A549 (cell line): Measurements from ENCODE around the gene SOX11. TPM values are rescaled to one million over a fixed set of nuclear protein-coding genes. Genes with fewer than 3 reads are reported as not detected.

Source experiments
- ATAC-seq, 2 experiments: fragments of 200-7000 bp in 1 of 2; fragments of >200 bp in 1 of 2; cut with Nextera tagmentation in 1 of 2; cut with Tn5 transposase in 1 of 2; 3 replicates each; pipeline versions ENCODE4 v1.8.0 to v1.9.1; 2018 to 2020; ENCODE audit warnings: mild to moderate bottlenecking in 1 of 2, moderate library complexity in 1 of 2
- CTCF ChIA-PET: fragments of 300-600 bp; sonication (Branson Sonifier 250); formaldehyde crosslinking; extraction: SDS; loops from one replicate; lab custom pipeline; 2021; ENCODE audit warnings: antibody characterized with exemption, inconsistent platforms; lab: Yijun Ruan, JAX
- POLR2A ChIA-PET: fragments of 350-600 bp; formaldehyde crosslinking; extraction: SDS; loops from one replicate; lab custom pipeline; 2021; ENCODE audit warnings: antibody characterized with exemption, inconsistent platforms; lab: Yijun Ruan, JAX
- DNase-seq, 2 experiments: peaks; one replicate each; pipeline versions ENCODE4 v3.0.0 to v3.0.0-alpha.2; 2011 to 2016; ENCODE audit warnings: low read depth in 1 of 2, low spot score in 1 of 2
- FAIRE-seq: peaks from 2 replicates; lab custom pipeline; 2011; peaks lifted over from hg19 to GRCh38; lab: Jason Lieb, UNC
- H3K27ac ChIP-seq, 2 experiments: fragments of >200 bp; sonication (Bioruptor Twin); formaldehyde crosslinking; 3 replicates each; pipeline ENCODE4 v1.5.1; 2016 to 2017
- H3K4me1 ChIP-seq: fragments of >200 bp; sonication (Bioruptor Twin); formaldehyde crosslinking; 3 replicates; pipeline ENCODE4 v1.6.1; 2016
- H3K4me2 ChIP-seq: fragments of >200 bp; sonication (Bioruptor Twin); formaldehyde crosslinking; 3 replicates; pipeline ENCODE4 v1.6.1; 2016
- H3K4me3 ChIP-seq: fragments of >200 bp; sonication (Bioruptor Twin); formaldehyde crosslinking; 3 replicates; pipeline ENCODE4 v1.5.1; 2016
- H3K9me3 ChIP-seq: fragments of >200 bp; sonication (Bioruptor Twin); formaldehyde crosslinking; 3 replicates; pipeline ENCODE4 v1.6.1; 2016
- ATOH8 ChIP-seq: fragments of 250-450 bp; sonication (Bioruptor Pico); IDR thresholded peaks from 2 replicates; pipeline ENCODE4 v1.5.0; 2020; ENCODE audit warnings: low read depth, mild to moderate bottlenecking, moderate library complexity
- BCL3 ChIP-seq: fragments of >200 bp; sonication (Bioruptor Twin); formaldehyde crosslinking; IDR thresholded peaks from 3 replicates; pipeline ENCODE4 v1.6.1; 2016
- CBX2 ChIP-seq: fragments of 200-600 bp; sonication (generic); IDR thresholded peaks from 2 replicates; pipeline ENCODE4 v1.6.1; 2016; ENCODE audit warnings: low read depth, mild to moderate bottlenecking, borderline replicate concordance
- CBX8 ChIP-seq: fragments of 200-600 bp; sonication (generic); IDR thresholded peaks from 2 replicates; pipeline ENCODE4 v1.6.1; 2016
- CHD2 ChIP-seq: fragments of 150-350 bp; IDR thresholded peaks from 2 replicates; pipeline ENCODE4 v1.6.1; 2014; ENCODE audit warnings: low read length; ENCODE audit not compliant: partially characterized antibody
- CHD4 ChIP-seq: fragments of 200-600 bp; sonication (generic); IDR thresholded peaks from 2 replicates; pipeline ENCODE4 v1.6.1; 2016; ENCODE audit warnings: antibody characterized with exemption, mild to moderate bottlenecking, borderline replicate concordance
- EHMT2 ChIP-seq: fragments of 200-600 bp; sonication (generic); IDR thresholded peaks from 2 replicates; pipeline ENCODE4 v1.6.1; 2016; ENCODE audit warnings: antibody characterized with exemption, low read depth, mild to moderate bottlenecking, moderate library complexity
- EP300 ChIP-seq, 2 experiments: fragments of >200 bp; sonication (Bioruptor Twin); formaldehyde crosslinking; IDR thresholded peaks; 2 replicates in 1 of 2; 3 replicates in 1 of 2; pipeline ENCODE4 v1.6.1; 2016 to 2017
- FOSL2 ChIP-seq, 2 experiments: fragments of 450-650 bp in 1 of 2; fragments of >200 bp in 1 of 2; sonication (Bioruptor Twin) in 1 of 2; formaldehyde crosslinking; IDR thresholded peaks; 2 replicates each; pipeline versions ENCODE4 v1.5.0 to v1.6.1; 2016 to 2020; ENCODE audit warnings: mild to moderate bottlenecking in 1 of 2, moderate library complexity in 1 of 2
- FOXS1 ChIP-seq: fragments of 250-450 bp; sonication (Bioruptor Pico); IDR thresholded peaks from 2 replicates; pipeline ENCODE4 v1.5.0; 2020; ENCODE audit warnings: mild to moderate bottlenecking, moderate library complexity
- HDAC2 ChIP-seq: fragments of 200-600 bp; sonication (generic); IDR thresholded peaks from 2 replicates; pipeline ENCODE4 v1.6.1; 2016
- JUNB ChIP-seq: fragments of >200 bp; sonication (Bioruptor Twin); formaldehyde crosslinking; IDR thresholded peaks from 2 replicates; pipeline ENCODE4 v1.6.1; 2016
- KDM1A ChIP-seq: fragments of 200-600 bp; sonication (generic); IDR thresholded peaks from 2 replicates; pipeline ENCODE4 v1.6.1; 2016; ENCODE audit warnings: low read depth, mild to moderate bottlenecking
- NFE2L2 ChIP-seq: fragments of 150-350 bp; conservative IDR thresholded peaks from 2 replicates; pipeline ENCODE4 v1.6.1; 2014; ENCODE audit warnings: low read length
- NR3C1 ChIP-seq: fragments of >200 bp; sonication (Bioruptor Twin); formaldehyde crosslinking; IDR thresholded peaks from 3 replicates; pipeline ENCODE4 v1.6.1; 2017
- PHF8 ChIP-seq: fragments of 200-600 bp; sonication (generic); IDR thresholded peaks from 2 replicates; pipeline ENCODE4 v1.6.1; 2016; ENCODE audit warnings: low read depth, mild to moderate bottlenecking, antibody characterized with exemption, moderate library complexity, borderline replicate concordance
- POLR2A ChIP-seq: IDR thresholded peaks from 2 replicates; pipeline ENCODE4 v1.6.1; 2012; ENCODE audit warnings: mild to moderate bottlenecking, low read length
- RNF2 ChIP-seq: fragments of 200-600 bp; sonication (generic); IDR thresholded peaks from 2 replicates; pipeline ENCODE4 v1.6.1; 2016; ENCODE audit warnings: low read depth, mild to moderate bottlenecking, antibody characterized with exemption, moderate library complexity, borderline replicate concordance
- SMC3 ChIP-seq: fragments of >200 bp; sonication (Bioruptor Twin); formaldehyde crosslinking; IDR thresholded peaks from 3 replicates; pipeline ENCODE4 v1.6.1; 2018; ENCODE audit warnings: inconsistent platforms
- TFCP2L1 ChIP-seq: fragments of 250-450 bp; sonication (Bioruptor Pico); IDR thresholded peaks from 2 replicates; pipeline ENCODE4 v1.5.0; 2021; ENCODE audit warnings: mild to moderate bottlenecking
- ZFP36 ChIP-seq: fragments of 450-650 bp; IDR thresholded peaks from 2 replicates; pipeline ENCODE4 v1.6.1; 2014; ENCODE audit warnings: borderline replicate concordance; ENCODE audit not compliant: partially characterized antibody
- ZNF302 ChIP-seq: fragments of 250-450 bp; sonication (Bioruptor Pico); IDR thresholded peaks from 2 replicates; pipeline ENCODE4 v1.9.0; 2021; ENCODE audit warnings: inconsistent platforms, mild to moderate bottlenecking, moderate library complexity
- WGBS: methylation state at CpG from one replicate; pipeline ENCODE4 v1.1.6; 2017; ENCODE audit errors: missing lambda C conversion rate; 5-methylcytosine and 5-hydroxymethylcytosine counted together
- polyA plus RNA-seq, 4 experiments: library from polyadenylated mRNA; depleted of rRNA in 3 of 4; stranded (reverse); fragments of >200 nt; fragmentation: RNase III in 1 of 4; extraction: RNeasy Plus Mini Kit Qiagen cat#74134 plus additional on column Dnase treatment in 1 of 4; gene quantifications; 2 replicates in 3 of 4; 3 replicates in 1 of 4; pipeline ENCODE4 v1.2.3, GENCODE V29; 2011 to 2017
- TF ChIP-seq, protein P1 (sequence below): fragments of 200-600 bp; sonication (generic); IDR thresholded peaks from 2 replicates; pipeline ENCODE4 v1.6.1; 2016; ENCODE audit warnings: antibody characterized with exemption, mild to moderate bottlenecking, moderate library complexity
- TF ChIP-seq, protein P2 (sequence below): IDR thresholded peaks from 2 replicates; pipeline ENCODE4 v1.6.1; 2012

Gene SOX11
- polyA plus RNA-seq, 2 of the 4 experiments (the other 2 are of a cell fraction): not detected

DNA sequence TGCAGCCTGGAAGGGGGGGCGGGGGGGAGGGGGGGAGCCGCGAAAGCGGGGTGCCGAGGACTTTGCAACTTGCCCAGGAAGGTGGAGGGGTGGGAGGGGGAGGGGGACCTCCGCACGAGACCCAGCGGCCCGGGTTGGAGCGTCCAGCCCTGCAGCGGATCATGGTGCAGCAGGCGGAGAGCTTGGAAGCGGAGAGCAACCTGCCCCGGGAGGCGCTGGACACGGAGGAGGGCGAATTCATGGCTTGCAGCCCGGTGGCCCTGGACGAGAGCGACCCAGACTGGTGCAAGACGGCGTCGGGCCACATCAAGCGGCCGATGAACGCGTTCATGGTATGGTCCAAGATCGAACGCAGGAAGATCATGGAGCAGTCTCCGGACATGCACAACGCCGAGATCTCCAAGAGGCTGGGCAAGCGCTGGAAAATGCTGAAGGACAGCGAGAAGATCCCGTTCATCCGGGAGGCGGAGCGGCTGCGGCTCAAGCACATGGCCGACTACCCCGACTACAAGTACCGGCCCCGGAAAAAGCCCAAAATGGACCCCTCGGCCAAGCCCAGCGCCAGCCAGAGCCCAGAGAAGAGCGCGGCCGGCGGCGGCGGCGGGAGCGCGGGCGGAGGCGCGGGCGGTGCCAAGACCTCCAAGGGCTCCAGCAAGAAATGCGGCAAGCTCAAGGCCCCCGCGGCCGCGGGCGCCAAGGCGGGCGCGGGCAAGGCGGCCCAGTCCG is 540 bp downstream of the SOX11 start:
- no peaks in the 10 kb centered on the region for H3K4me1 ChIP-seq
- H3K4me2 ChIP-seq: no peak overlapping the region
- H3K9me3 ChIP-seq: no peaks in the 10 kb centered on the region; the same call in 2 of the 3 replicates
- no peak for ATAC-seq
- TF ChIP-seq, protein P1, sequence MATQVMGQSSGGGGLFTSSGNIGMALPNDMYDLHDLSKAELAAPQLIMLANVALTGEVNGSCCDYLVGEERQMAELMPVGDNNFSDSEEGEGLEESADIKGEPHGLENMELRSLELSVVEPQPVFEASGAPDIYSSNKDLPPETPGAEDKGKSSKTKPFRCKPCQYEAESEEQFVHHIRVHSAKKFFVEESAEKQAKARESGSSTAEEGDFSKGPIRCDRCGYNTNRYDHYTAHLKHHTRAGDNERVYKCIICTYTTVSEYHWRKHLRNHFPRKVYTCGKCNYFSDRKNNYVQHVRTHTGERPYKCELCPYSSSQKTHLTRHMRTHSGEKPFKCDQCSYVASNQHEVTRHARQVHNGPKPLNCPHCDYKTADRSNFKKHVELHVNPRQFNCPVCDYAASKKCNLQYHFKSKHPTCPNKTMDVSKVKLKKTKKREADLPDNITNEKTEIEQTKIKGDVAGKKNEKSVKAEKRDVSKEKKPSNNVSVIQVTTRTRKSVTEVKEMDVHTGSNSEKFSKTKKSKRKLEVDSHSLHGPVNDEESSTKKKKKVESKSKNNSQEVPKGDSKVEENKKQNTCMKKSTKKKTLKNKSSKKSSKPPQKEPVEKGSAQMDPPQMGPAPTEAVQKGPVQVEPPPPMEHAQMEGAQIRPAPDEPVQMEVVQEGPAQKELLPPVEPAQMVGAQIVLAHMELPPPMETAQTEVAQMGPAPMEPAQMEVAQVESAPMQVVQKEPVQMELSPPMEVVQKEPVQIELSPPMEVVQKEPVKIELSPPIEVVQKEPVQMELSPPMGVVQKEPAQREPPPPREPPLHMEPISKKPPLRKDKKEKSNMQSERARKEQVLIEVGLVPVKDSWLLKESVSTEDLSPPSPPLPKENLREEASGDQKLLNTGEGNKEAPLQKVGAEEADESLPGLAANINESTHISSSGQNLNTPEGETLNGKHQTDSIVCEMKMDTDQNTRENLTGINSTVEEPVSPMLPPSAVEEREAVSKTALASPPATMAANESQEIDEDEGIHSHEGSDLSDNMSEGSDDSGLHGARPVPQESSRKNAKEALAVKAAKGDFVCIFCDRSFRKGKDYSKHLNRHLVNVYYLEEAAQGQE: no peak
- no peak for TF ChIP-seq PHF8
- TF ChIP-seq CHD4: no peak
- no peak for TF ChIP-seq KDM1A
- TF ChIP-seq FOXS1 (CRISPR knock-in tag): no peak
- TF ChIP-seq POLR2A: no peak
- TF ChIP-seq TFCP2L1 (CRISPR knock-in tag): no peak
- no peak for TF ChIP-seq FOSL2 (IDR thresholded peaks at IDR 0.05)
- TF ChIP-seq FOSL2 (CRISPR knock-in tag; IDR thresholded peaks at IDR 0.05): no peak
- no peak for TF ChIP-seq SMC3
- no peak for TF ChIP-seq CBX8
- no peak for TF ChIP-seq ZNF302 (CRISPR knock-in tag)
- TF ChIP-seq NFE2L2: no peak
- no peak for TF ChIP-seq CHD2
- TF ChIP-seq HDAC2: no peak
- ChIA-PET POLR2A (no interaction called here), CTCF (interaction anchor here (0.7 kb wide), 1 partner anchor 24 kb away, joined by 3 read pairs; no protein-coding TSS in a partner anchor)
- no peak for FAIRE-seq
- H3K27ac ChIP-seq: no peak overlapping the region
- 55% methylated on average over 52 of the region's 69 CpGs for WGBS
- DNase-seq: peak in 1 of 2 experiments; percentile 10
- H3K4me3 ChIP-seq: no peak overlapping the region

DNA sequence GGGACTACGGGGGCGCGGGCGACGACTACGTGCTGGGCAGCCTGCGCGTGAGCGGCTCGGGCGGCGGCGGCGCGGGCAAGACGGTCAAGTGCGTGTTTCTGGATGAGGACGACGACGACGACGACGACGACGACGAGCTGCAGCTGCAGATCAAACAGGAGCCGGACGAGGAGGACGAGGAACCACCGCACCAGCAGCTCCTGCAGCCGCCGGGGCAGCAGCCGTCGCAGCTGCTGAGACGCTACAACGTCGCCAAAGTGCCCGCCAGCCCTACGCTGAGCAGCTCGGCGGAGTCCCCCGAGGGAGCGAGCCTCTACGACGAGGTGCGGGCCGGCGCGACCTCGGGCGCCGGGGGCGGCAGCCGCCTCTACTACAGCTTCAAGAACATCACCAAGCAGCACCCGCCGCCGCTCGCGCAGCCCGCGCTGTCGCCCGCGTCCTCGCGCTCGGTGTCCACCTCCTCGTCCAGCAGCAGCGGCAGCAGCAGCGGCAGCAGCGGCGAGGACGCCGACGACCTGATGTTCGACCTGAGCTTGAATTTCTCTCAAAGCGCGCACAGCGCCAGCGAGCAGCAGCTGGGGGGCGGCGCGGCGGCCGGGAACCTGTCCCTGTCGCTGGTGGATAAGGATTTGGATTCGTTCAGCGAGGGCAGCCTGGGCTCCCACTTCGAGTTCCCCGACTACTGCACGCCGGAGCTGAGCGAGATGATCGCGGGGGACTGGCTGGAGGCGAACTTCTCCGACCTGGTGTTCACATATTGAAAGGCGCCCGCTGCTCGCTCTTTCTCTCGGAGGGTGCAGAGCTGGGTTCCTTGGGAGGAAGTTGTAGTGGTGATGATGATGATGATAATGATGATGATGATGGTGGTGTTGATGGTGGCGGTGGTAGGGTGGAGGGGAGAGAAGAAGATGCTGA is 1.4 kb downstream of the SOX11 start:
- ChIA-PET POLR2A (interaction anchor here (0.7 kb wide), 1 partner anchor 492 kb away, joined by 11 read pairs; no protein-coding TSS in a partner anchor), CTCF (interaction anchor here (0.7 to 0.9 kb wide), 3 partner anchors 14 to 150 kb away, joined by 3 to 4 read pairs (median 3); no protein-coding TSS in a partner anchor)
- Histone ChIP-seq H3K27ac (no peak overlapping the region), H3K4me1 (no peaks in the 10 kb centered on the region), H3K4me2 (peak overlapping the region; percentile 19; the same call in 2 of the 3 replicates), H3K9me3 (no peaks in the 10 kb centered on the region; the same call in 2 of the 3 replicates), H3K4me3 (no peak overlapping the region)
- peak in 1 of 2 experiments; percentile 49; a peak in 3 of 6 replicates for ATAC-seq
- no peak for FAIRE-seq
- no peak for TF ChIP-seq FOSL2 (IDR thresholded peaks at IDR 0.05)
- no peak for TF ChIP-seq FOSL2 (CRISPR knock-in tag; IDR thresholded peaks at IDR 0.05)
- TF ChIP-seq RNF2: no peak
- no peak for TF ChIP-seq CBX2
- TF ChIP-seq JUNB: no peak
- TF ChIP-seq EHMT2: no peak
- no peak for TF ChIP-seq EP300 (IDR thresholded peaks at IDR 0.05)
- TF ChIP-seq ATOH8 (CRISPR knock-in tag): no peak
- TF ChIP-seq BCL3: no peak
- TF ChIP-seq KDM1A: no peak
- TF ChIP-seq ZFP36: no peak
- TF ChIP-seq NR3C1: no peak
- TF ChIP-seq CBX8: no peak
- TF ChIP-seq, protein P2, sequence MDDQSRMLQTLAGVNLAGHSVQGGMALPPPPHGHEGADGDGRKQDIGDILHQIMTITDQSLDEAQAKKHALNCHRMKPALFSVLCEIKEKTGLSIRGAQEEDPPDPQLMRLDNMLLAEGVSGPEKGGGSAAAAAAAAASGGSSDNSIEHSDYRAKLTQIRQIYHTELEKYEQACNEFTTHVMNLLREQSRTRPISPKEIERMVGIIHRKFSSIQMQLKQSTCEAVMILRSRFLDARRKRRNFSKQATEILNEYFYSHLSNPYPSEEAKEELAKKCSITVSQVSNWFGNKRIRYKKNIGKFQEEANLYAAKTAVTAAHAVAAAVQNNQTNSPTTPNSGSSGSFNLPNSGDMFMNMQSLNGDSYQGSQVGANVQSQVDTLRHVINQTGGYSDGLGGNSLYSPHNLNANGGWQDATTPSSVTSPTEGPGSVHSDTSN: no peak
- no peak for TF ChIP-seq SMC3
- no peak for TF ChIP-seq CHD2
- DNase-seq: peak in 1 of 2 experiments; percentile 16
- WGBS: 34% methylated on average over 35 of the region's 102 CpGs
